SK-N-MC (cell line): Measurements from ENCODE around the gene SHB.

Experiments
- EZH2 ChIP-seq: fragments of 200-600 bp; sonication (generic); IDR thresholded peaks from one replicate; pipeline ENCODE4 v1.6.1; 2017; ENCODE audit warnings: antibody characterized with exemption
- POLR2AphosphoS5 ChIP-seq: IDR thresholded peaks from 2 replicates; pipeline ENCODE4 v1.6.1; 2012; ENCODE audit warnings: mild to moderate bottlenecking, low read depth, low read length, borderline replicate concordance

- no peak for TF ChIP-seq EZH2
- no peak for TF ChIP-seq POLR2AphosphoS5
Observed at GRCh38 chr9:37951671-37952449, 117.2 kb downstream of the SHB start.
